Activated naive CD8-positive, alpha-beta T cell (primary cell): ENCODE results near the gene ALPK3.
"Not testable (repeated sequence)": the region's sequence is repeated elsewhere in the genome, so short reads cannot be mapped to it uniquely, and the experiment has no call there.

Source experiments
- H3K27ac Mint-ChIP-seq: one replicate; pipeline ENCODE4 v1.8.0; 2021; ENCODE audit warnings: mixed read lengths
- H3K27me3 Mint-ChIP-seq: one replicate; pipeline ENCODE4 v1.8.0; 2021; ENCODE audit warnings: mixed read lengths
- H3K36me3 Mint-ChIP-seq: one replicate; pipeline ENCODE4 v1.8.0; 2021; ENCODE audit warnings: mixed read lengths
- H3K4me1 Mint-ChIP-seq: one replicate; pipeline ENCODE4 v1.8.0; 2021; ENCODE audit warnings: low read depth, mixed read lengths
- H3K4me3 Mint-ChIP-seq: one replicate; pipeline ENCODE4 v1.8.0; 2021; ENCODE audit warnings: mild to moderate bottlenecking, mixed read lengths
- H3K9me3 Mint-ChIP-seq: one replicate; pipeline ENCODE4 v1.8.0; 2021; ENCODE audit warnings: low read depth, mixed read lengths

The ALPK3 gene

DNA sequence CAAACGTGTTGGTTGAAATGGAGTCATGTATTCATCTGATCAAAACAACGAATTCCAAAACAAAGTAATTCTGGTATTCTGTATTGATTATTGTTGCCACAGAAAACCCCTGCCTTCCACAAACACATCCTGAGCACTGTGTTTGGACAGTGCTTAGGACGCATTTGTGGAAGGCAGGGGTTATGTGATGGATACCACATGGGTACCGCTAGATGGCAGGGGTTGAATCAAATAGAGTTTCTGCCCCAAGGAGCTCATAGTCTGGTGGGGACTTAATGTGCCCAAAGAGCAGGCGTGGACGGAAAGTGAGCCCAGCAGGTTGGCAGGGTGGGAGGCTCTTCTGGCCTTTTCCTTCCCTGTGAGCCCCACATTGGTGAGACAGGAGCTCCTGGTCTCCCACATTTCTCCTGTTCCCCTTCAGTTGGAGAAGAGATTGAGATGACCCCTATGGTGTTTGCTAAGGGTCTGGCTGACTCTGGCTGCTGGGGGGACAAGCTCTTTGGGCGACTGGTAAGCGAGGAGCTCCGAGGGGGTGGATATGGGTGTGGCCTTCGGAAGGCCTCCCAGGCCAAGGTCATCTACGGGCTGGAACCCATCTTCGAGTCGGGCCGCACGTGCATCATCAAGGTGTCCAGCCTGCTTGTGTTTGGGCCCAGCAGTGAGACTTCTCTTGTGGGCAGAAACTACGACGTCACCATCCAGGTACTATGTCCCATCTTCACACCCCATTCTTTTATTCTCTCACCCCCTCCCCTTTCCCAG is 45.2 kb downstream of the ALPK3 start:
- H3K27ac Mint-ChIP-seq: no peak overlapping the region
- H3K36me3 Mint-ChIP-seq: no peaks in the 10 kb centered on the region
- no peaks in the 10 kb centered on the region for H3K27me3 Mint-ChIP-seq
- H3K9me3 Mint-ChIP-seq: no peaks in the 10 kb centered on the region
- no peaks in the 10 kb centered on the region for H3K4me1 Mint-ChIP-seq
- no peak overlapping the region for H3K4me3 Mint-ChIP-seq

DNA sequence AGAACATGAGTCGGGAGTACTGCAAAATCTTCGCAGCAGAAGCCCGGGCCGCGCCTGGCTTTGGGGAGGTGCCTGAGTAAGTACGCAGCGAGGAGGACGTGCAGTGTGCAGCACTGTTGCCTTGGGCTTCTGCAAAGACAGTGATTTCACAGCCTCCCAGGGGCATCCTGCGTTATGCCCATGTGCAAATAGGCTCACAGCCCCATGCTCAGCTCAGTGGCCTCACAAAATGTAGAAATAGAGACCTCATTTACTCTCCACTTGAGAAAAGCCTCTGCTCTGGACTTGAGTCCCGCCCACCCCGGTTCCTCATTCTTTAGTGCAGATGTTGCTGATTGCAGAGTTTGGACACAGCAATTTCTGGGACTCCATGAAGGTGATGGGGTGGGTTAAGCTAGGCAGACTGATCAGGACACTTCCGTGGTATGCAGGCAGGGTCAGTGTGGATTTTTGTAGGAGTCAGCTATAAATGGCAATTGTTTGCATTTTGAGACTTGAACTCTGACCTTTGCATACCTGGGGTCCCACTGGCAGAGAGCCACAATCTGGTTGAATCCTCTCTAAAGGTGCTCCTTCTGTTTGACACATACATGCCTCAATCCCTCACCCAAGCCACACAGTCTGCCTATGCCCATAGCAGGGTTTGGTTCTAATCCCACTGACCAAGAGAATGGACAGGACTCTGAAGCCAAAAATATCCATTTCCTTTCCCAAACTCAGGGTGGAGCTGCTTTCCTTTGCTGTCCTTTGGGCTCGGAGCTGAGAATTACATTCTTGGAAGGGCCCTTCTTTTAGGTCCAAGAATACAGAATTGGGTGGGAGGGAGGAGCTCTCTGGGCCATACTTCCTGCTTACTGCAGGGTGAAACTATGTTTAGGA is 46.6 kb downstream of the ALPK3 start:
- H3K4me1 Mint-ChIP-seq: no peaks in the 10 kb centered on the region
- no peak overlapping the region for H3K4me3 Mint-ChIP-seq
- H3K36me3 Mint-ChIP-seq: no peaks in the 10 kb centered on the region
- no peaks in the 10 kb centered on the region for H3K9me3 Mint-ChIP-seq
- no peaks in the 10 kb centered on the region for H3K27me3 Mint-ChIP-seq
- no peak overlapping the region for H3K27ac Mint-ChIP-seq

DNA sequence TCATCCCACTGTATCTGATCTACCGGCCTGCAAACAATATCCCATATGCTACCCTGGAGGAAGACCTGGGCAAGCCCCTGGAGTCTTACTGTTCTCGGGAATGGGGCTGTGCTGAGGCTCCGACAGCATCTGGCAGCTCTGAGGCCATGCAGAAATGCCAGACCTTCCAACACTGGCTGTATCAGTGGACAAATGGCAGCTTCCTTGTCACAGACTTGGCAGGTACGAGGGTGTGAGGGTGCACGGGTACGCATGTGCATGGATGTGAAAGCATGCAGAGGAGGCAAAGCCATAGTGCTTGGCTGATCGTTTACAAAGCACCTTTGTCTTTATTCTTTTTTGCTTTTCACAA is 47.3 kb downstream of the ALPK3 start:
- Mint-ChIP-seq H3K27ac (no peak overlapping the region), H3K4me1 (no peaks in the 10 kb centered on the region), H3K4me3 (no peak overlapping the region), H3K27me3 (no peaks in the 10 kb centered on the region), H3K36me3 (no peaks in the 10 kb centered on the region), H3K9me3 (no peaks in the 10 kb centered on the region)

DNA sequence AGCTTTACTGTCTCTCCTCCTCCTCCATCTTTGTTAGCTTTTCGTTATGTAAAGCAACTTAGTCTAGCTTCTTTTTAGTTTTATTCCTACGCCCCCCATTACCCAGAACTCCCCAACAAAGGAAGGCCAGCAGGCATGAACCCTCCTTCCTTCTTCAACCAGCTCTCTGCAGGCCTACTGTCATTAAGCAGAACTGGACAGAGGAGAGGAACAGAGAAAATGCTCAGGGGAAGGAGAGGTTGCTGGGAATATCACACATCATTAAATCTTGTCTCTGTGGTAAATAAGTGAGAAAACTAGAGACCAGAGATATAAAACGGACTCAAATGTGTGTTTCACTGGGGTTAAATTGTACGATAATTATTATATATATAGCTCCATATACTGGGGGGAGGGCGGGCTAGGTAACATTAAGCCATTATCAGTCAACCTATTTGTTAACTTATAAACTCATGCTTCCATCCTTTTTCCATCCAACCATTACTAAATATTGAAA is 48.0 kb downstream of the ALPK3 start:
- no peak overlapping the region for H3K27ac Mint-ChIP-seq
- no peak overlapping the region for H3K4me3 Mint-ChIP-seq
- no peaks in the 10 kb centered on the region for H3K9me3 Mint-ChIP-seq
- no peaks in the 10 kb centered on the region for H3K27me3 Mint-ChIP-seq
- no peaks in the 10 kb centered on the region for H3K36me3 Mint-ChIP-seq
- no peaks in the 10 kb centered on the region for H3K4me1 Mint-ChIP-seq

DNA sequence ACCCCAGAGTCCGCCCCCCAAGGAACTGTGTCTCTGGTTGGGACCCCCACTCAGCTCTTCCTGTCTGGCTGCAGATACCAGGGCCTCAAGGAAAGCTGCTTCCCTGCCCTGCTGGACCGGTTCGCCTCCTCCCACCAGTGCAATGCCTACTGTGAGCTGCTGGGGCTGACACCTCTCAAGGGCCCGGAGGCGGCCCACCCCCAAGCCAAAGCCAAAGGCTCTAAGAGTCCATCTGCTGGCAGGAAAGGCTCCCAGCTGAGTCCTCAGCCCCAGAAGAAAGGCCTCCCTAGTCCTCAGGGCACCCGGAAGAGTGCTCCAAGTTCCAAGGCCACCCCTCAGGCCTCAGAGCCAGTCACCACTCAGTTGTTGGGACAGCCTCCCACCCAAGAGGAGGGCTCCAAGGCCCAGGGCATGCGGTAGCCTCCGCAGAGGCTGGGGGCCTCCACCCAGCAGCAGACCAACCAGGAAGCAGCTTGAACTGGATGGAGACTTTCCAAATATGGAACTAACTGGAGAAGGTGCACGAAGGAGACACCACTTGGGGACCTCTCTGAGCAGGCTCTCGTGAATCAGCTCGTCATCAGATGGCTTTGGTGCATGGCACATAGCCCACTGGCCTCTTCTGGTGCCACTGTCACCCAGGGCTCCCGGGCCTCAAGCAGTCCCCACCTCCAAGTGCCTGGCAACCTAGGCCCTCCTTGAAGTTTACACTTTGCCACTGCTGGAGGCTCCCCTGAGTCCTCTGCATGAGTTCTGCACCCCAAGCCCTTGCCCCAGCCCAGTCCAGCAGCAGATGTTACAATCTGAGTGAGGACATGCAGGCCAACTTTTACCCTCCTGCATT is 51.1 kb downstream of the ALPK3 start:
- Mint-ChIP-seq H3K9me3 (no peaks in the 10 kb centered on the region), H3K4me1 (no peaks in the 10 kb centered on the region), H3K27me3 (no peaks in the 10 kb centered on the region), H3K36me3 (no peaks in the 10 kb centered on the region), H3K4me3 (no peak overlapping the region), H3K27ac (no peak overlapping the region)

DNA sequence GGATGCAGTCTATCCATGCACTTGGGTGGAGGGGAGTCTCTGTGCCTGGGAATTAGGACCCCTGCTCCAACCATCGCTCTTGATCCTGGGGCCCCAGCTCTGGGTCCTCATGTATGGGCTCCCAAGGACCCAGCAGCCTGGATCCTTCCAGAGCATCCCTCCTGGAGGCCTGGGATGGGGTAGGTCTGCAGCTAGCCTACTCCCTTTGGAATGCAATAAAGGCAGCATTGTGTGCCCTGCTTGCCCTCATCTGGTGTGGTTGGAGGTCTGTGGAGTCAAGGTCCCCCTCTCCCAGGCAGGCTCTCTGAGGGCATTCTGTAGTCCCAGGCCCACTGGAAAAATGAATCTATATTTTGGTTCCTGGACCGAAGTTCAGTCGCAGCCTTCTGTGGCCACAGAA is 52.4 kb downstream of the ALPK3 start:
- Mint-ChIP-seq H3K27ac (no peak overlapping the region), H3K4me3 (no peak overlapping the region), H3K4me1 (no peaks in the 10 kb centered on the region), H3K27me3 (no peaks in the 10 kb centered on the region), H3K36me3 (no peaks in the 10 kb centered on the region), H3K9me3 (no peaks in the 10 kb centered on the region)

DNA sequence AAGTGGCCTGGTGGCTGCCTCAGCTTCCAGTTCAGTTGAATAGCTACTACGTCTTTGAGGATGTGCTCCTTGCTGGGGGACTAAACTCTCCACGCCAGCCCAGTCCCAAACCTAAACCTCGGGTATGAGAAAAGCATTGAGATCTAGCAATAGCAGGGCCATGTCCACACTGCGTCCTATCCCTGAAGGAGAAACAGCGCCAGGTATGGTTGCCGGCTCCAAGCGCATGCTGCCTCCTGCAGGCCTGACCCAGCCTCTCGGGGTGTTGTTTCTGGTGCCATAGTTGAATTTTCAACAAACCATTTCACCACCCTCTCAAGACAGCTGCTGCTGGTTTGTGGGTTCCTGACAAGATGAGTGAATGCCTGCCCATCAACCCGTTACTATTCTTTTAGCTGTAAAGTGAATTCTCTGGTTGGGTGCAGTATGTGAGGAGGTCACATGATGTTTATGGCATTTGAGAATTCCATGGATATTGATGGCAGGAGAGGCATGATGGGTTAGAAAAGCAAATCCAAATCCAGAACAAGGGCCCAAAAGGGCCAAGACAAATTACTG is 54.4 kb downstream of the ALPK3 start:
- Mint-ChIP-seq H3K36me3 (no peaks in the 10 kb centered on the region), H3K27ac (no peak overlapping the region), H3K9me3 (no peaks in the 10 kb centered on the region), H3K4me1 (no peaks in the 10 kb centered on the region), H3K27me3 (no peaks in the 10 kb centered on the region), H3K4me3 (no peak overlapping the region)

DNA sequence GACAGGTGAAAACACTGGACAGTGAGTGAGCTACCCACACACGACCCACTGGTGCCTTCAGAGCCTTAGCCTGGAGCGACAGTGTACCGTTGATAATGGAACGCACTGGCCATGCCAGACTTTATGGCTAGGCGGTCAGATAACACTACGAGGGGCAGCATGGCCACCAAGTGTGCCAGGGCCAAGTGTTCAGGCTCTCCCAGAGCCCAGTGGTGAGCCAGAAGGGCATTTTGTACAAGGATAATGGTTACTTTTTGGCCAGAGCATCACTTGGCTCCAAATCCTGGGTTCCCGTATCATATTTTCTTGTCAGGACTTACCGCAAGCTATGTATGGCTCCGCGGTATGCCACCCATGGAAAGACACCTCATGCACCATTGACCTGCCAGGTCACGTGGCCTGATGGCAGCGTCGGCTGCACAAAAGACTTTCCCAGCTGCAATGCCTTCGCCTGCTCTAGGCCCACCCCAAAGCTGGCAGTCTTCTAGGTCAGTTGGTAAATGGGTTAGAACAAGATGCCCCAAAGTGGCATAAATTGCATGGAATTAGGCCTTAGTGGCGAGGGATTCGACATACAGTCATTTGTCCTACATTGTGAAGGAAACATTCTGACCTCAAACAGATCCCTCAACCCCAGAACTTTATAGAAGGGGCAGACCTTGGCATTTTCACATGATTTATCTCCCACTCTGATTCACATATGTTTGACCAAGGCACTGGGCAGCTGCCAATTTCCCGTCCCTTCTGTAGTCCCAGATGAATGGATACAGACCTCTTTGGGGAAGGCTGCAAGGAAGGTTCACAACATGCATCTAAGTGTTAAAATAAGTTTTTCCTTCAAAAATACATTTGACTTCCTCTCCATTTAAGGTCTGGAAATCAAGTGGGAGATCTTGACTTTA is 55.1 kb downstream of the ALPK3 start:
- H3K9me3 Mint-ChIP-seq: no peaks in the 10 kb centered on the region
- no peaks in the 10 kb centered on the region for H3K36me3 Mint-ChIP-seq

DNA sequence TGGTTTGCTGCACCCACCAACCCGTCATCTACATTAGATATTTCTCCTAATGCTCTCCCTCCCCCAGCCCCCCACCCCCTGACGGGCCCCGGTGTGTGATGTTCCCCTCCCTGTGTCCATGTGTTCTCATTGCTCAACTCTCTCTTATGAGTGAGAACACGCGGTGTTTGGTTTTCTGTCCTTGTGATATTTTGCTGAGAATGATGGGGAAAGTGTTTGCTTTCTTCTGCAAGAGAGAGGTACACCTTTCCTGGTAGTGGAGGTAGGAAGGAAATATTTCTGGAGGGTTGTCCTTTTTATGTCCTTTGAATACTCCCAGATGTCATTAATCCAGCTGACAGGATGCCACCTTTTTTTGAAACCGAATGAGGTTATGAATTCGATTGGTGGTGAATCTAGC is 56.8 kb downstream of the ALPK3 start:
- Mint-ChIP-seq H3K27me3 (no peaks in the 10 kb centered on the region), H3K9me3 (no peaks in the 10 kb centered on the region), H3K27ac (no peak overlapping the region)

More for the DNA sequence above, 55.1 kb downstream of the ALPK3 start:
- Mint-ChIP-seq H3K27me3 (no peaks in the 10 kb centered on the region), H3K4me3 (no peak overlapping the region), H3K27ac (no peak overlapping the region), H3K4me1 (no peaks in the 10 kb centered on the region)

DNA sequence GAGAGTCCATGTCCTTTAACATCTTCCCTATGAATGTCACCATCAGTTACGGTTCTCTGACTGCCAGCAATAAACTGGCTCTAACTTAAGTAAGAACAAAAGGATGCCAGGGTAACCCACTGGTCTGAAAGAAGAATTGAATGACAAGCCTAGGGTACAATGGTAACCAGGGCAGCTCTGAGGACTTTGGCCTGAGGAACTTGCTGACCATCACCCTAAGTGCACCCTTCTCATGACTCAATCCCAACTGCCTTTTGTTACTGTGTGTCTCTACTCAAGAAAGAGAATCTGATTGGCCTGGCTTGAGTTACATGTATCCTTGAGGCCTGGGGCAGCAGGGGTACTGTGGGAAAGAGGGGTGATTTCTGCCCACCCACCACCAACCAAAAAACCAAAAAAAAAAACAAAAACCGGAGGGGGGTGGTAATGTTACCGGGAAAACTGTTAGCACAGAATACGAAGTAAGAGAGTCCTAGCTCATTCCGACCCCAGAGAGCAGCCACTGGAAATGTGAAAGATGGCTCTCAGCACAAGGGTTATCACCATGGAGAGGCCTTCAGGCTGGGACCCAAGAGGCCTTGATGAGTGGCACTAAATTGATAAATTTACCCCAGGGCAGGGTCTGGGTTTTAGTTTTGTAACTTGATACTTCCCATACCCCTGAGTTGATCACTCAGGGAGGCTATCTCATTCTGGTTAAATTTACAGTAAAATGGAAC is 58.0 kb downstream of the ALPK3 start:
- H3K27ac Mint-ChIP-seq: no peak overlapping the region
- H3K4me1 Mint-ChIP-seq: no peaks in the 10 kb centered on the region
- H3K36me3 Mint-ChIP-seq: no peaks in the 10 kb centered on the region
- no peaks in the 10 kb centered on the region for H3K9me3 Mint-ChIP-seq
- H3K4me3 Mint-ChIP-seq: no peak overlapping the region
- H3K27me3 Mint-ChIP-seq: no peaks in the 10 kb centered on the region

More for the DNA sequence above, 56.8 kb downstream of the ALPK3 start:
- no peak overlapping the region for H3K4me3 Mint-ChIP-seq
- no peaks in the 10 kb centered on the region for H3K36me3 Mint-ChIP-seq
- H3K4me1 Mint-ChIP-seq: no peaks in the 10 kb centered on the region

DNA sequence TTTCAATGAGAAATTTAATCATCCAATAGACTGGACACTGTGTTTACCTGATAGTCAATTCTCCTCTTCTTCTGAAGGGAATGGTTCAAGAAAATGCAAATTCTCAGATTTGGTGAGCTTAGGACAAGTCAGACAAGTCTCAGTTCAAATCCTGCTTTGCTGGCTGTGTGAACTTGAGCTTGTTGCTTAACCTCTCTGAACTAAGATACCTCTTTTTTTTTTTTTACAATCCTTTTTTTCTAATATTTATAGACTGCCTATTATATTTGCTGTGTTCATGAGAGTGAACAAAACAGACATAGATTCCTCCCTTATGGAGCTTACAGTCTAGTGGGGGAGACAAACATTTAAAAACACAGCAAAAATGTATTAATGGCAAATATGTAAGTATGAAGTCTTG is 59.1 kb downstream of the ALPK3 start:
- H3K4me3 Mint-ChIP-seq: no peak overlapping the region
- H3K27me3 Mint-ChIP-seq: no peaks in the 10 kb centered on the region
- no peaks in the 10 kb centered on the region for H3K36me3 Mint-ChIP-seq
- H3K27ac Mint-ChIP-seq: no peak overlapping the region
- H3K4me1 Mint-ChIP-seq: no peaks in the 10 kb centered on the region
- no peaks in the 10 kb centered on the region for H3K9me3 Mint-ChIP-seq

DNA sequence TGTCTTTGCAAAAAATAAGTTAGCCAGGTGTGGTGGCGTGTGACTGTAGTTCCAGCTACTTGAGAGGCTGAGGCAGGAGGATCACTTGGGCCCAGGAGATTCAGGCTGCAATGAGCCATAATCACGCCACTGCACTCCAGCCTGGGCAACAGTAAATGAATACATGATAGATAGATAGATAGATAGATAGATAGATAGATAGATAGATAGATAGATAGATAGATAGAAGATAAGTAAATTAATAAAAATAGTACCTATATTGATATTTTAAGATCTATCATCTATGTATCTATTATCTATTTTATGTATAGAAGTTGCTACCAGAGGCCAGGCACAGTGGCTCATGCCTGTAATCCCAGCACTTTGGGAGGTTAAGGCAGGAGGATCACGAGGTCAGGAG is 60.5 kb downstream of the ALPK3 start:
- not testable (repeated sequence) for H3K27me3 Mint-ChIP-seq, H3K9me3 Mint-ChIP-seq, H3K36me3 Mint-ChIP-seq, H3K4me3 Mint-ChIP-seq, H3K27ac Mint-ChIP-seq, H3K4me1 Mint-ChIP-seq

DNA sequence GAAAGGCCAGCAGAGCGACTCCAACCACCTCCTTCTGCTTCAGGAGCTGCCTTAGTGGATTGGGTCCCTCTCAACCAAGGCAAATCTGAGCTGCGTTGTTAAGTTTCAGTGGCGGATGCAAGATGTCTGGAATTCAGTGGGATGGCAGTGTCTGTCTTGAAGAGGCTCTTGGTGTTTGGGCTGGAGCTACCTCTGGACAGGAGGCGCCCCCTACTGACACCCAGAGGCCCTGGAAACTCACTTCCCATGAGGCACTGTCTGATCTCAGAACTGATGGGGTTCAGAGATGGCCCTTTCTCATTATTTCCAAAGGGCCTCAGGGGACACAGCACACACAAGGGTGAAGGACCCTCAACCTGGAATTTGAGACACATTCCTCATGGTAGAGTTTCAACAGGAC is 61.3 kb downstream of the ALPK3 start:
- Mint-ChIP-seq H3K27me3 (no peaks in the 10 kb centered on the region), H3K9me3 (no peaks in the 10 kb centered on the region), H3K27ac (no peak overlapping the region), H3K36me3 (no peaks in the 10 kb centered on the region), H3K4me3 (no peak overlapping the region), H3K4me1 (no peaks in the 10 kb centered on the region)
